ENCODE data around the gene MELK.

The MELK gene

DNA sequence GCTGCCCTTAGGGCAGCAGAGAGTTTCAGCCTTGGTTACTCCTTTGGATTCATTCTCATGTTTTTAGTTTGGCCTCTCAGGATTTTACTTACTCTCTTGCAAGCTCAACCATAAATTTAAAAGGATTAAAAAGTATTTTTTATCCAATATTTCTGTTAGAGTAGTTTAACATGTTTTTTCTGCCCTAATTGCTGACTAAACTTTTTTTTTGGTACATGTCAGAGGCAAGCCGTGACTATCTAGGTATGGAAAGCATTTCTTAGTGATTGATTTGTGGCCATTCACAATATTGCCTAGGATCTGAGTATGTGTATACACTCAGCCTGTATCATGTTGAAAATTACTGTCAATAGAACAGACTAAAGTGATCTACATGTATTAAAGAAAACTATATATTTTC lies 92.1 kb downstream of the MELK start:
- no peak for DNase-seq
- intact Hi-C loops (cut with DNase I), result no loop called here

DNA sequence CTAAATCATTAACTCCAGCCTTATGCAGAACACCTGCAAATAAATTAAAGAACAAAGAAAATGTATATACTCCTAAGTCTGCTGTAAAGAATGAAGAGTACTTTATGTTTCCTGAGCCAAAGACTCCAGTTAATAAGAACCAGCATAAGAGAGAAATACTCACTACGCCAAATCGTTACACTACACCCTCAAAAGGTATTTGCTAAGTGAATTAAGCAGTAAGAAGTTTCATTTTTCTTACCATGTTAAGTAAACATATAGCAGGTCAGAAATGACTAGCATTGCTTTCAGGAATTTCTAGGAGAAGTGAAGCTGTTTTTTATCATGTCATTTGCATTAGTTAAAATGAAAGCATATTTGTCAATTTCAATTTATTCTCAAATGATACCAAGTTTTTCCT lies 92.7 kb downstream of the MELK start:
- no peak for DNase-seq
- intact Hi-C loops (cut with DNase I), result no loop called here

DNA sequence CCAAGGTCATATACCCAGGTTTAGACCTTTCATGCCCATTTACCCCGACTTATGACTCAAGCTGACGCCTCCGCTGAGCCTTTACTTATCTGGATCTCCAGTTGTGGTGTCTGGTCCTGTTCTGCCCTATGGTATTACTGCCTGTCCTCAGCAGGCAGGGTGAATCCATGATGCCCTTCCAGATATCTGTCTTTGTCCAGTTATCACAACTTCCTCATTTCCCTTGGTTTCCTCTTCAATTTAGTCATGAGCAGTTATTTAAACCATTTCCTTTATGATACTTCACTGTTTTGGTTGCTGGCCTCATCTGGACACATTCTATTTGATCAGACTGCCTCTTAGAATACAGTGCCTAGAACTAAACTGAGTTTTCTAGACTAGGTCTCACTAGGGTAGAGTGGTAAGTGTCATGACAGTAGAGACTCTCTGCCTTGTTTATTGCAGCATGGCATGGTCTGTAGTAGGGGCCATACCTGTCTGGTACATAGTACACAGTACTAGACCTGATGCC lies 93.3 kb downstream of the MELK start:
- DNase-seq, result no peak
- intact Hi-C loops (cut with DNase I), result no loop called here

DNA sequence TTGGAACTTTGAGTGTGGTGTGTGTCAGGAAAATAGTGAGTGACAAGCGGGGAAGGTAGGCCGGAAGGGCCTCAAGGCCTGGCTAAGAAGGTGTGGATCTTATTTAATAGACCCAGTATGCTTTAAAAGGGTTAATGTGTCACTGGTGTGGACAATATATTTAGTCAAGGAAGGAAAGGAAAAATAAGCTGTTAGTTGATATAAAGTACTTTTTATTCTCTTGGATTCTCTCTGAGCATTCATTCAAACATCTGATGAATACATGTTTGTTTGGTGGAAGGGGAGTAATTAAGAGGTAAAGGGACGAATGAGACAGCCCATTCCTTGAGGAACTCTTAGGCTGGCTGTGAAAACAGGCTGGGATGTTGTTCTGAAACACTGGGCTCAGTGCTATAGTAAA lies 98.9 kb downstream of the MELK start:
- no peak for DNase-seq
- intact Hi-C loops (cut with DNase I), result no loop called here

DNA sequence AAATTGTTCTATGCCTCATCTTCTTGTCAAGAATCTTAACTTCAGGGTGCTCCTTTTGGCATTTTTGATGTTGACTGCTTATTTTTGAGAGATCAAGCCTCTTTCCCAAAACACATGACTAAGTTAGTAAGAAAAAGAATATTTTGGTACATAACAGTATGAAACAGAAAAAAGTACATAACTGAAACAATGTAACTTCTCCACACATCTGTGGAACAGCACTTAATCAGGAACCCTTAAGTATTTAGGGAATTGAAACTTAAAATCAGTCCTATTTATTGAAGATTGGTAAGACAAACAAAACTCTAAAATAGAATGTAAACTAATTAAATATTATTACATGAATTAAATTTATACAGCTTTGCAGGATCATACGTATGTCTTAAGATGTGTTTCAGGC lies 103.4 kb downstream of the MELK start:
- DNase-seq, result no peak
- intact Hi-C loops (cut with DNase I), result no loop called here

DNA sequence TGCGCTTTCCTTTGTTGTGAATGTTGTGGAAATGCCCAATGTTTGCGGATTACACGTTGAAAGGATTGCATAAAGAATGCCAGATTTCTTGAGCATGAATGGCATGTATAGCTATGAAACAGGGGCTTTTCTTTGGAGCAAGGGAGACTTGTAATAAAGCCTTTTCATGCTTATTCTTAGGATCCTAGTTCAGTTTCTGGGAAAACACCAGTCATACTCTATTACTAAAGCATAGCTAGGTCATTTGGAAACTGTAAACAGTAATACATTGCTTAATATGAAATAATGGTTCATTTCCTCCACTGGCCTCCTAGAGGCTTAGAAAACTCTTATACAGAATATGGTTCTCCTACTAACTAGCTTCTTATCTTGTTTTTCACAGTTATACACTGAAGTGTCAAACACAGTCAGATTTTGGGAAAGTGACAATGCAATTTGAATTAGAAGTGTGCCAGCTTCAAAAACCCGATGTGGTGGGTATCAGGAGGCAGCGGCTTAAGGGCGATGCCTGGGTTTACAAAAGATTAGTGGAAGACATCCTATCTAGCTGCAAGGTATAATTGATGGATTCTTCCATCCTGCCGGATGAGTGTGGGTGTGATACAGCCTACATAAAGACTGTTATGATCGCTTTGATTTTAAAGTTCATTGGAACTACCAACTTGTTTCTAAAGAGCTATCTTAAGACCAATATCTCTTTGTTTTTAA lies 104.2 kb downstream of the MELK start:
- intact Hi-C loops (cut with DNase I), result no loop called here
- no peak for DNase-seq

DNA sequence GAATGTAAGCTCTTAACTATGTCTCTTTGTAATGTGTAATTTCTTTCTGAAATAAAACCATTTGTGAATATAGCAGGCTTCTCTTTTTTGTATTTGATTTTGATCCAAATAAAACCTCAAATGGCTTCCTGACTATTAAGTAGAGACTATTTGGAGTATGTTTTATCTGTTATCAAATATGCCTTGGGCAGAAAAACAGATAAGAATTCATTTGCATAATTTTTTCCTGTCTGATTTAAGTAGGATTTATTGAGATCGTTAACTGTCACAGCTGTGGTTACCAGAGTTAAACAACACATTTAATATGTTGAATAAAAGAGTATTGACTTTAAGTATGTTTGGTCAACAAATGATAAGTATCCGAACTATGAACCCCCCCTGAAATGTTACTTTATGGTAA lies 104.9 kb downstream of the MELK start:
- DNase-seq, result no peak
- intact Hi-C loops (cut with DNase I), result no loop called here

DNA sequence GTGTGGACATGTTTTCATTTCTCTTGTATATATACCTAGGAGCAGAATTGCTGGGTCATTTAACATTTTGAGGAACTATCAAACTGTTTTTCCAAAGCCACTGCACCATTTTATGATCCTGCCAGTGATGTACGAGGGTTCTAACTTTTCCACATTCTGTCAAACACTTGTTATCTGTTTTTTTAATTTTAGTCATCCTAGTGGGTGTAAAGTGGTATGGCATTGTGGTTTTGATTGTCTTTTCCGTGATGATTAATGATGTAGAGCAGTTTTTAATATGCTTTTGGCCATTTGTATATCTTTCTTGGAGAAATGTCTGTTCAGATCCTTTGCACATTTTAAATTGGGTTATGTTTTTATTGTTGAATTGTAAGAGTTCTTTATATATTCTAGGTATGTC lies 107.0 kb downstream of the MELK start:
- no peak for DNase-seq
- intact Hi-C loops (cut with DNase I), result no loop called here

DNA sequence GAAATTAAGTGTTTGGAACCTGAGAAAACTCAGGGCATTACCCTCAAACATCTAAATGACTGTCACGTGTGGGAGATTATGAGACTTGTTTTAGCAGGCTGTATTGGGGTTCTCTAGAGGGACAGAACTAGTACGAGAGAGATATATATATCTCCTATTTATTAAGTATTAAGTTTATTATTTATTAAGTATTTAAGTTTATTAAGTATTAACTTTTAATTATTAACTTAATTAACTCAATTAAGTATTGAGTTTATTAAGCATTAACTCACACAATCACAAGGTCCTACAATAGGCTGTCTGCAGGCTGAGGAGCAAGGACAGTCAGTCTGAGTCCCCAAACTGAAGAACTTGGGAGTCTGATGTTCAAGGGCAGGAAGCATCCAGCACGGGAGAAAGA lies 113.8 kb downstream of the MELK start:
- DNase-seq, result no peak
- intact Hi-C loops (cut with DNase I), result no loop called here

DNA sequence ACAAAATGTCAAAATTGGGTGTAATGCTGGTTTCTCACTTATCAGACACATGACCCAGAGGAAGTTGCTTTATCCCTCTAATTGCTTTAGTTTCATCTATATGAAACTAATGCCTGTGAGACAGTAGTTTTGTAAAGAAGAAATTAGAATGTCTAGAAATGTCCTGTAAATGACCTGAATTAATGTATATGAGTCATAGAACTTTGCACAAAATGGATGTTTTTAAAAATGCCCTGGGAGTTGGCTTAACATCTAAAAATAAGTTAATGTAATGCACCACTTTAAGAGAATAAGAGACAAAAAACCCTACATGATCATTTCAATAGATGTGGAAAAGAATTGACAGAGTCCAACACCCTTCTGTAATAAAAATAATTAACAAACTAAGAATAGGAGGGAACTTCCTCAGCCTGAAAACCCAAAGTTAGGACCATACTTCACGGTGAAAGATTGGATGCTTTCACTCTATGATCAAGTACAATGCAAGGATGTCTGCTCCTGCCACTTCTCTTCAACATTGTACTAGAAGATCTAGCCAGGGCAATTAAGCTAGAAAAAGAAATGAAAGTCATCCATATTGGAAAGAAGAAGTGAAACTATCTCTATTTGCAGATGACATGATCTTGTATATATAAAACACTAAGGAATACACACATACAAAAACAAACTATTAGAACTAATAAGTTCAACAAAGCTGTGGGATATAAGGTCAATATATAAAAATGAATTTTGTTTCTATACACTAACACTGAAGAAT lies 117.9 kb downstream of the MELK start:
- DNase-seq, result no peak
- intact Hi-C loops (cut with DNase I), result no loop called here

DNA sequence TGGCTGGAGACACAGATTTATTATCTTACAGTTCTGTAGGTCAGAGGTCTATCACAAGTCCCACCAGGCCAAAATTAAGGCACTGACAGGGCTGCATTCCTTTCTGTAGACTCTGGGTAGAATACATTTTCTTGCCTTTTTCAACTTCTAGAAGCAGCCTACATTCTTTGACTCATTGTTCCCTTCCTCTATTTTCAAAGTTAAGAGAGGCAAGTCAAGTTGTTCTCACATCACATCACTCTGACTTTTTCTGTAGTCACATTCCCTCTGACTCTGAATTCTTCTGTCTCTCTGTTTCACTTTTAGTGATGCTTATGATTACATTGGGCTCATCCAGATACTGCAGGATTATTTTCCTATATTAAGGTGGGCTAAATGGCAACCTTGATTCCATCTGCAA lies 119.0 kb downstream of the MELK start:
- intact Hi-C loops (cut with DNase I), result no loop called here
- DNase-seq, result no peak

DNA sequence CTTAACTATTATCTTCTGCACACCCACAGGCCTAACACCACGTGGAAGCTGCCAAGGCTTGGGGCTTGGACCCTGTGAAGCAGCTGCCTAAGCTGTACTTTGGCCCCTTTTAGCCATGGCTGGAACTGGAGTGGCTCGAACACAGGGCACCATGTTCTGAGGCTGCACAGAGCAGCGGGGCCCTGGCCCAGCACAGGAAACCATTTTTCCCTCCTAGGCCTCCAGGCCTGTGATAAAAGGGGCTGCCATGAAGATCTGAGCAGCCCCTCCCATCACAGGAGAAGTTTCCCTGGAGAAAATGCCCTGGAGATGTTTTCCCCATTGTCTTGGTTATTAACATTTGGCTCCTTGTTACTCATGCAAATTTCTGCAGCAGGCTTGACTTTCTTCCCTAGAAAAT lies 126.3 kb downstream of the MELK start:
- no peak for DNase-seq
- intact Hi-C loops (cut with DNase I), result no loop called here

DNA sequence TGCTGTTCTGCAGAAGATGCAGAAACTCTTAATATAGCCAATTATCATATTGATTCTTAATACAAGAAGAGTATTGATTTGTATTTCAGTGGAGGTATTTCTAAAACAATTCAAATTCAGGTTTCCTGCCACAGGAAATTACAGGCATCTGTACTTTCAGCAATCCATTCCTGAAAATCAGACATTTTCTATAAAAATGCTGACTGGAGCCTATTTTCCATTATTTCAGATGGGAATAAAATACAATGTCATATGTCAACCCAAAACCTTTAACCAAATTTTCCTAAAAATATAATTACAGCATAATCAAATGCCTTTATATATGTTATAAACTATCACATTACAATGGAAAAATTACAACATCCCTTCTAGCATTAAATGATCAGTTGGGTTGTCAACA lies 131.5 kb downstream of the MELK start:
- DNase-seq, result no peak
- intact Hi-C loops (cut with DNase I), result no loop called here

DNA sequence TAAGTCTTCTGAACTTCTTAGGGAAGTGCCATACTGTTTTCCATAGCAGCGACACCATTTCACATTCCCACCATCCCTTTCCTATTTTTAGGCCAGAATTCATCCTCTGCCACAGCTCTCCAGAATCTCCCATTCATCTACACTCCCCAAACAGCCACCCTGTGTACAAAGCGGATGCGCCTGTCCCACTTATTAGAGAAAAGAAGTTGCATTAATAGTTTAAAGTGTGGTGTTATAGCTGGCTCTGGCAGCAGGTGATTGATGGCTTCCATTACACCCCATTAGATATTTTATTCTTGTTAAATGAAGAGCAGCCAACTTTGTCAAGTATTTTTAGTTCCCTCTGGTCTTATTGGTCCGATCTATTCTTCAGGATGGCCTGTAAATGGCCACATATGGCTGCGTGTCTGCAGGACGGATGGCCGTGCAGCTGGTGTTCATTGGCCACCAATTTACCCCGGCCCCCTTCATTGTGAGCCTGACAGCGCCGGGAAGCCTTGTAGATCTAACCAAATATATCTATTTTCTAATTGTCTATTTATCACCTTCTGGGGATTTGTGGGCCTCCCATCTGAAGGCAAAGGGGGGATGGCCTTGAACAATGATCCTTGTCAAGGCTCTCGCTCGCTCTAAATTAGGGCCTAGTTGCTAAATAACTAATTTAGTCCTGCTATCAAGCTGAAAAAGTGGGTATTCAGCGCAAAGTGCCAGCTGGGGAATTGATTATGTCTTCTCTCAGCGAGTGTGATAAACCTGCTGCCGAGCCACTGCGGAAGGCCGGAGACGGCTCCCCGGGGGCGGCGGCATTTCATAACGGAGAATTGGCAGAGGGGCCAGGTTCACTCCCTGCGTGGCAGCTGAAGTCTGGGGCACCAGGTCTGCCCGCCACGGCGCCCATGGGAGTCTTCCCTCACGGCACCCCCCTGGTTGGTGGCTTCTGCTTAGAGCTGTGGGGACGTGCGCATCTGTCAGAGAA lies 141.1 kb downstream of the MELK start:
- no peak for DNase-seq
- intact Hi-C loops (cut with DNase I), result no loop called here

DNA sequence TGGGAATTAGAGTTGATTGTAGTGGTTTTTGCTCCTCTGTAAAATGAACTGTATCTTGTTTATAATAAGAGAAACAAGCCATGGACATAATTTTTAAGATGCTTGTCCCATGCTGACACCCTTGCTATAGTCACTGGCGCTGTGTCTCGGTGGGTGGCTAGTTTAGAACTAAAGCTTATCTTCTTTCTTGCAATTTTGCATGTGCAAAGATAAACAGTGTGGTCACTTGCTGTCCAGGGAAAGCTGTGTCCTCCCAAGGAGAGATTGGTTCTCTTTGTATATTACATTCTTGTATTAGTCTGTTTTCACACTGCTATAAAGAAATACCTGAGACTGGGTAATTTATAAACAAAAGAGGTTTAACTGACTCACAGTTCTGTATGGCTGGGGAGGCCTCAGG lies 143.8 kb downstream of the MELK start:
- no peak for DNase-seq
- intact Hi-C loops (cut with DNase I), result no loop called here

DNA sequence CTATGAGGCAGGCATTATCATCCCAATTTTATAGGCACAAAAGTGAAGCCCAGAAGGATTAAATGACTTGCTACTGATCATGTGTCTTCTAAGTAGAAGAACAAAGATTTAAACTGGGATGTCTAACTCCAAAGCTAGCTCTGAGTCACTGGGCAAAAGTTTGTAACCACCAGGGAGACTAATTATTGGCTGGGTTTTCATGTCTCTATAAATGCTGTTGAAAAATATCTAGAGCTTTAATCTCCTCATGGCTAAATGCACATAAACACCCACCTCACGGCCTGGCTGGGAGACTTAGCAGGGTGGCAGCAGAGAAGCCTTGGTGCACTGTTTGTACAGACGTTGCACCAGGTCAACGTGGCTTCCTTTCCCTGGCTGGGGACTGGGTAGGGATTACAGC lies 144.6 kb downstream of the MELK start:
- DNase-seq, result no peak
- intact Hi-C loops (cut with DNase I), result no loop called here

DNA sequence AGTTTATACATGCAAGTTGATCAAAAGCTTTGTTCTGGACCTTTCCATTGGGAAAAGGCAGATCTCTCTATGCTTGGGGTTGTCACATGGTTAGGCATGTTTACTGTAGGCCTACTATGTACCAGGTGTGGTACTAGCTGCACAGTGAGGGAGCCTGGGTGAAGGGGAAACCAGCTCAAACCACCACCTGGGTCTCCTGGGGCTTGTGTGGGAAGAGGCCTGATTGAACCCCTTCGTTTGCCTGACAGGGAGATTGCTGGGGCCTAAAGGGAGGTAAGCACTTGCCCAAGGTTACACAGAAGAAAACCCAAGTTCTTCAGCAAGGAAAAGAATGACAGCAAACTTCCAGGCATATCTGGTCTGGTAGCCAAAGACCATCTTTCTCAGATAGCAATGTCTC lies 145.9 kb downstream of the MELK start:
- intact Hi-C loops (cut with DNase I), result no loop called here
- DNase-seq, result no peak

DNA sequence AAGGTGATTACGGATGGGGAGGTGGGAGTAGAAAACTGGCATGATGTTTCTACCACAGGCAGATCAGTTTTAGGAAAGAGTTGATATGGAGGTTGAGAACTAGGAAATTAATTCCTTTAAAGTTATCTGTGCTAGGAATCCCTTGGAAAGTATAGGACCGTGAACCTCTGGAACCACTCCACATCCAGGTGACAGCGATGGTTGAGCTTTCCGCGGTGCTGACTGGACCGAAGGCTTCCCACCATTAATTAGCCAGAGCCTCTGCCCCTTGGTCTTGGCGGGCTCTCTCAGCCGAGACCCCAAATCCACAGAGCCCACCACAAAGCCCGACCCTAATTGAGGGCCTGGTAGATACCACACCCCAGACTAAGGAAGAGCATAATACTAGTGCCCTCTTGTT lies 147.3 kb downstream of the MELK start:
- DNase-seq, result no peak
- intact Hi-C loops (cut with DNase I), result loop anchor here (10.0 kb wide), 1 partner anchor 85 kb away; no protein-coding TSS in a partner anchor

DNA sequence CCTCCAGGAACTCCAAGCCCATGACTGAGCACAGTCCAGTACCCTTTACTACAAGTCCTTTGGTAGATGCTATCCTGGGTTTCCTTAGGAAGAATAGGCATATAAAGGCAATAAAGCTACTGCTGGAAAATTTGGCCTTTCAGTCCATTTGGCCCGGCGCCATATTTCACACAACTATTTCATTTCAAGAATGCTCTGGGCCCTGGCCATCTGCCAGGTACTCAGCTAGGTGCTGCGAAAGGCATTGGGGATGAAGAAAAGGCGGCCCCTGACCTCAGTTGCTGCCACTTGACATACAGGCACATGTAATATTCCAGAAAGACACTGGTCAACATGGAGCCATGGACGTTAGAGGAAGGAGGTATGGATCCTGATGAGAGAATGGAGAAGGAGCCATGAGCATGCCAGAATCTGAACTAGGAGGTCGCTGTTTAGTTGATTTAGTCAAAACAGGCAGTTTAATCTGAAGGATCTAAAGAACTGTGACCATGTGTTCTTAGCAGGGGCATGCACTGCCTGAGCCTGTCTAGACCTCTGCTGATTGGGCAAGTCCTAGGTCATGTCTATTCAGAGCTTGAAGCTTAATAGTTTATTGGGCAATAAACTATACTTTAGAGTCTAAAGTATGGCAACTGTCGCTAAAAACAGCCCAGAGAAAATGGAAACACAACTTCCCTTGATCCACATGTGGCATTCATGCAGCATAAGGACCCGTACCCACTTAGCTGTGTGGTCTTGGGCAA lies 149.3 kb downstream of the MELK start:
- intact Hi-C loops (cut with DNase I), result loop anchor here (10.0 kb wide), 1 partner anchor 87 kb away; no protein-coding TSS in a partner anchor
- peak in 2 of 10 donors; percentile 75 to 77 for DNase-seq

DNA sequence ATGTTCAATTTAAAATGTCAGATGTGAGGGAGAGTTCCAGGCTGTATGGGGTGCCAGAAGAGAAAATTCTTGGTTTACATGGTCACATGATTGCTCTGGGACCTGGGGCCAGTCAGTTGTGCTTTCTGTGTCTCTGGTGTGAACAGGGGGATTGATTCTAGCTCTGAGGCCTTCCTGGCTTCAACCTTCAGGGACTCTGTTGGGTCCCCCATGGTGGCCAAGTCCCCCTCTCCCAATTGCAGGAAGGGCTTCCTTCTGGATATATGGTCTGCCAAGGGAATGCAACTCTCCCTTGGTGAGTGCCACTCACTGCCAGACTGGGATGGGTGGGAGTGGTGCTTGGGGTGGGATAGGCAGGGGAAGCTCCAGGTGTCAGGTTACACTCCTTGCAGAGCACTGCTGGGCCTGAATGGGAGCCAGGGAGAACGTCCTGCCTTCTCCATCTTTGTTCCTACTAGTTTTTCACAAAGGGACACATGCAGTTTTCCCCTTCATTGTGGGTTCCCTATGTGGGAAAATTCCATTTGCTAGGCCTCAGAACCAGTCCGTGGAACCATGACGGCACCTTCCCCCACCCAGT lies 153.2 kb downstream of the MELK start:
- DNase-seq, result no peak
- intact Hi-C loops (cut with DNase I), result loop anchor here (10.0 kb wide), 1 partner anchor 91 kb away; no protein-coding TSS in a partner anchor
